Breast epithelium (tissue), 3 donors: ENCODE results near the gene PRDM1.

ENCODE experiments used
- POLR2A ChIP-seq: fragments of 450-650 bp; IDR thresholded peaks from one replicate; pipeline ENCODE4 v1.6.1; 2016; ENCODE audit warnings: antibody characterized with exemption, mild to moderate bottlenecking, moderate library complexity
- POLR2AphosphoS5 ChIP-seq, 3 donors: sonication (generic); formaldehyde crosslinking; IDR thresholded peaks; one replicate each; pipeline ENCODE4 v1.6.1; 2017; ENCODE audit warnings: antibody characterized with exemption in 3 of 3
- TF ChIP-seq, protein P1 (sequence below), 3 donors: fragments of 450-650 bp; IDR thresholded peaks; one replicate each; pipeline ENCODE4 v1.5.1; 2016 to 2017; ENCODE audit warnings: antibody characterized with exemption in 3 of 3, mild to moderate bottlenecking in 3 of 3, moderate library complexity in 3 of 3

DNA sequence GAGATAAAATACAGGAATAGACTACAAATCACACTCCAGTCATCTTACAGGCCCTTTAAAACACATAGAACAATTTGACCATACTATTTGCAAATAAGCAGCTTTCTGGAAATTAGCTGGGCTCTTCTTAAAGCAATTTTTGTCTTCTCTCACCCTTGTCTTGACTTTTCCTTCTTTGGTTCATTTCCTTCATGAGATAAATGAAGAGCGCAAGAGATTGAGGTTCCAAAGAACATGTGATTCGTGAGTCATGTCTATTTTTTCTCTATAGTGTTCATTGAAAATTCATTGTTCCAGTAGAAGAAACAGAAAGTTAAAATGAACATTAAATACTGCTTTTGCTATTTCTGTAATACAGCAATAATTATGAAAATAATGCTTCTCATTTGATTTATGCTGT is 33.9 kb downstream of the PRDM1 start:
- TF ChIP-seq, protein P1, sequence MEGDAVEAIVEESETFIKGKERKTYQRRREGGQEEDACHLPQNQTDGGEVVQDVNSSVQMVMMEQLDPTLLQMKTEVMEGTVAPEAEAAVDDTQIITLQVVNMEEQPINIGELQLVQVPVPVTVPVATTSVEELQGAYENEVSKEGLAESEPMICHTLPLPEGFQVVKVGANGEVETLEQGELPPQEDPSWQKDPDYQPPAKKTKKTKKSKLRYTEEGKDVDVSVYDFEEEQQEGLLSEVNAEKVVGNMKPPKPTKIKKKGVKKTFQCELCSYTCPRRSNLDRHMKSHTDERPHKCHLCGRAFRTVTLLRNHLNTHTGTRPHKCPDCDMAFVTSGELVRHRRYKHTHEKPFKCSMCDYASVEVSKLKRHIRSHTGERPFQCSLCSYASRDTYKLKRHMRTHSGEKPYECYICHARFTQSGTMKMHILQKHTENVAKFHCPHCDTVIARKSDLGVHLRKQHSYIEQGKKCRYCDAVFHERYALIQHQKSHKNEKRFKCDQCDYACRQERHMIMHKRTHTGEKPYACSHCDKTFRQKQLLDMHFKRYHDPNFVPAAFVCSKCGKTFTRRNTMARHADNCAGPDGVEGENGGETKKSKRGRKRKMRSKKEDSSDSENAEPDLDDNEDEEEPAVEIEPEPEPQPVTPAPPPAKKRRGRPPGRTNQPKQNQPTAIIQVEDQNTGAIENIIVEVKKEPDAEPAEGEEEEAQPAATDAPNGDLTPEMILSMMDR (IDR thresholded peaks at IDR 0.05): no peak
- TF ChIP-seq POLR2AphosphoS5 (IDR thresholded peaks at IDR 0.05): no peak
- no peak for TF ChIP-seq POLR2A
